C1 segment of cervical spinal cord (tissue), 14 donors: ENCODE results near the gene SPC24.
"Not testable (repeated sequence)": the region's sequence is repeated elsewhere in the genome, so short reads cannot be mapped to it uniquely, and the experiment has no call there.

Experiments used
- DNase-seq, 14 donors: peaks; one replicate each; lab custom pipeline; 2025; lab: John Stamatoyannopoulos, UW

SPC24 gene

DNA sequence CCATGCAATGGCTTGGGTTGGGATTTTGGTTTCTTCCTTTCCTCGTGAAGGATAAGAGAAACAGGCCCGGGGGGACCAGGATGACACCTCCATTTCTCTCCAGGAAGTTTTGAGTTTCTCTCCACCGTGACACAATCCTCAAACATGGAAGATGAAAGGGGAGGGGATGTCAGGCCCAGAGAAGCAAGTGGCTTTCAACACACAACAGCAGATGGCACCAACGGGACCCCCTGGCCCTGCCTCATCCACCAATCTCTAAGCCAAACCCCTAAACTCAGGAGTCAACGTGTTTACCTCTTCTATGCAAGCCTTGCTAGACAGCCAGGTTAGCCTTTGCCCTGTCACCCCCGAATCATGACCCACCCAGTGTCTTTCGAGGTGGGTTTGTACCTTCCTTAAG, 24.1 kb downstream of the SPC24 start:
- DNase-seq: no peak

GRCh38 chr19:11130824-11131455, 24.6 kb downstream of the SPC24 start:
- DNase-seq: peak in 11 of 14 donors; percentile 11 to 66 (median 32)

GRCh38 chr19:11127905-11128304, 27.7 kb downstream of the SPC24 start:
- no peak for DNase-seq

GRCh38 chr19:11125994-11126685, 29.4 kb downstream of the SPC24 start:
- DNase-seq: peak in 10 of 14 donors; percentile 3 to 53 (median 40)

GRCh38 chr19:11124157-11124556, 31.4 kb downstream of the SPC24 start:
- DNase-seq: not testable (repeated sequence)

DNA sequence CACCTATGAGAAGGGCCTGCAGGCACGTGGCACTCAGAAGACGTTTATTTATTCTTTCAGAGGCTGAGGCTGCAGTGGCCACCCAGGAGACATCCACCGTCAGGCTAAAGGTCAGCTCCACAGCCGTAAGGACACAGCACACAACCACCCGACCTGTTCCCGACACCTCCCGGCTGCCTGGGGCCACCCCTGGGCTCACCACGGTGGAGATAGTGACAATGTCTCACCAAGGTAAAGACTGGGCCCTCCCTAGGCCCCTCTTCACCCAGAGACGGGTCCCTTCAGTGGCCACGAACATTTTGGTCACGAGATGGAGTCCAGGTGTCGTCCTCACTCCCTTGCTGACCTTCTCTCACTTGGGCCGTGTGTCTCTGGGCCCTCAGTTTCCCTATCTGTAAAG, 32.5 kb downstream of the SPC24 start:
- no peak for DNase-seq

DNA sequence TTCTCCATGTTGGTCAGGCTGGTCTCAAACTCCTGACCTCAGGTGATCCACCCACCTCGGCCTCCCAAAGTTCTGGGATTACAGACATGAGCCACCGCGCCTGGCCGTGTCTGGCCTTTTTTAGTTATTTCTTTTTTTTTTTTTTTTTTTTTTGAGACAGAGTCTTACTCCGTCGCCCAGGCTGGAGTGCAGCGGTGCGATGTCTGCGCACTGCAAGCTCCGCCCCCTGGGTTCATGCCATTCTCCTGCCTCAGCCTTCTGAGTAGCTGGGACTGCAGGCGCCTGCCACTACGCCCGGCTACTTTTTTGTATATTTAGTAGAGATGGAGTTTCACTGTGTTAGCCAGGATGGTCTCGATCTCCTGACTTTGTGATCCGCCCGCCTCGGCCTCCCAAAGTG, 33.6 kb downstream of the SPC24 start:
- not testable (repeated sequence) for DNase-seq

GRCh38 chr19:11116507-11116906, 39.1 kb downstream of the SPC24 start:
- DNase-seq: no peak

- no peak for DNase-seq
Measured at GRCh38 chr19:11115895-11116446, 39.6 kb downstream of the SPC24 start.

DNA sequence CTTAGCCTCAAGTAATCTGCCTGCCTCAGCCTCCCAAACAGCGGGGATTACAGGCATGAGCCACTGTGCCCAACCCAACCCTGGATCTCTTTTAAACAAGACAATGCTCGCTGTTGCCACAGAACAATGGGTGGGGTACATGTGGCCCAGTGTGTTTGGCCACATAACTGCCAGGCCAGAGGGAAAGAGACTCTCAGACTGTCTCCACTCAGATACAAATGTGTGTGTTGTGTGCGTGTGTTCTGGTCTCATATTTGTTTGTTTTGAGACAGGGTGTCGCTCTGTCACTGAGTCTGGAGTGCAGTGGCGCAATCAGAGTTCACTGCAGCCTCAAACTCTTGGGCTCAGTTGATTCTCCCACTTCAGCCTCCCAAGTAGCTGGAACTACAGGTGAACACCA, 40.5 kb downstream of the SPC24 start:
- DNase-seq: no peak

DNA sequence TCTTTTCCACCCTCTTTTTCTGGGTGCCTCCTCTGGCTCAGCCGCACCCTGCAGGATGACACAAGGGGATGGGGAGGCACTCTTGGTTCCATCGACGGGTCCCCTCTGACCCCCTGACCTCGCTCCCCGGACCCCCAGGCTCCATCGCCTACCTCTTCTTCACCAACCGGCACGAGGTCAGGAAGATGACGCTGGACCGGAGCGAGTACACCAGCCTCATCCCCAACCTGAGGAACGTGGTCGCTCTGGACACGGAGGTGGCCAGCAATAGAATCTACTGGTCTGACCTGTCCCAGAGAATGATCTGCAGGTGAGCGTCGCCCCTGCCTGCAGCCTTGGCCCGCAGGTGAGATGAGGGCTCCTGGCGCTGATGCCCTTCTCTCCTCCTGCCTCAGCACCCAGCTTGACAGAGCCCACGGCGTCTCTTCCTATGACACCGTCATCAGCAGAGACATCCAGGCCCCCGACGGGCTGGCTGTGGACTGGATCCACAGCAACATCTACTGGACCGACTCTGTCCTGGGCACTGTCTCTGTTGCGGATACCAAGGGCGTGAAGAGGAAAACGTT, 42.4 kb downstream of the SPC24 start:
- DNase-seq: no peak

DNA sequence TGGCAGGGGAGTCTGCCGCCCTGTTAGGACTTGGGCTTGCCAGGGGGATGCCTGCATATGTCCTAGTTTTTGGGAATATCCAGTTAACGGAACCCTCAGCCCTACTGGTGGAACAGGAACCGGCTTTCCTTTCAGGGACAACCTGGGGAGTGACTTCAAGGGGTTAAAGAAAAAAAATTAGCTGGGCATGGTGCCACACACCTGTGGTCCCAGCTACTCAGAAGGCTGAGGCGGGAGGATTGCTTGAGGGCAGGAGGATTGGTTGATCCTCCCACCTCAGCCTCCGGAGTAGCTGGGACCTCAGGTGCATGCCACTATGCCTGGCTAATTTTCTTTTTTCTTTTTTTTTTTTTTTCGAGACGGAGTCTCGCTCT, 43.8 kb downstream of the SPC24 start:
- DNase-seq: no peak

GRCh38 chr19:11111117-11111770, 44.3 kb downstream of the SPC24 start:
- no peak for DNase-seq

- DNase-seq: no peak
Measured at GRCh38 chr19:11108746-11109145, 46.8 kb downstream of the SPC24 start.

GRCh38 chr19:11106477-11106876, 49.1 kb downstream of the SPC24 start:
- no peak for DNase-seq

- no peak for DNase-seq
Measured at GRCh38 chr19:11105014-11105636, 50.5 kb downstream of the SPC24 start.

- DNase-seq: not testable (repeated sequence)
Measured at GRCh38 chr19:11103667-11104066, 51.9 kb downstream of the SPC24 start.

GRCh38 chr19:11102944-11103343, 52.6 kb downstream of the SPC24 start:
- DNase-seq: peak in 6 of 14 donors; percentile 13 to 59 (median 31)

GRCh38 chr19:11101057-11101456, 54.5 kb downstream of the SPC24 start:
- no peak for DNase-seq

- no peak for DNase-seq
Measured at GRCh38 chr19:11100049-11100448, 55.5 kb downstream of the SPC24 start.

GRCh38 chr19:11098861-11099260, 56.7 kb downstream of the SPC24 start:
- no peak for DNase-seq

DNA sequence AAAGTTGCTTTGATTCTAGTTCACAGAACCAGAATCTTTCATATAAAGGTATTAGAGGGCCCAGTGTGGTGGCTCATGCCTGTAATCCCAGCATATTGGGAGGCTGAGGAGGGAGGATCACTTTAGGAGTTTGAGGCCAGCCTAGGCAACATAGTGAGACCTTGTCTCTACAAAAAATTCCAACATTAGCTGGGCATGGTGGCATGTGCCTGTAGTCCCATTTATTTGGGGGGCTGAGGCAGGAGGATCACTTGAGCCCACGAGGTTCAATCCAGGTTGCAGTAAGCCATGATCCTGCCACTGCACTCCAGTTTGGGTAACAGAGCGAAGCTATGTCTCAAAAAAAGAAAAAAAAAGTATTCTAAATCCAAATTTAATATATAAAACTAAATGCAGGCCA, 57.3 kb downstream of the SPC24 start:
- no peak for DNase-seq
